OCI-LY7 (cell line): ENCODE measurements around the gene LHX6. TPM values are rescaled to one million over a fixed set of nuclear protein-coding genes. Genes with fewer than 3 reads are reported as not detected.

ENCODE experiments used
- BruUV-seq: library from RNA; stranded (reverse); fragments of 400-500 nt; replicated peaks from 2 replicates; lab custom pipeline; 2021; lab: Mats Ljungman, UMichigan
- CTCF ChIA-PET: fragments of 300-600 bp; sonication (Branson Sonifier 250); formaldehyde crosslinking; loops from one replicate; lab custom pipeline; 2022; ENCODE audit warnings: antibody characterized with exemption; ENCODE audit not compliant: unreplicated experiment; lab: Charles Lee
- POLR2A ChIA-PET: fragments of 300-600 bp; sonication (Branson Sonifier 250); formaldehyde crosslinking; loops from one replicate; lab custom pipeline; 2022; ENCODE audit warnings: antibody characterized with exemption; lab: Charles Lee
- DNase-seq: peaks from one replicate; pipeline ENCODE4 v3.0.0-alpha.2; 2015; ENCODE audit warnings: low spot score
- H2AFZ ChIP-seq: fragments of 200-600 bp; sonication (generic), shearing (Covaris generic); 2 replicates; pipeline ENCODE4 v1.6.1; 2014; ENCODE audit warnings: mild to moderate bottlenecking, antibody characterized with exemption, low read length, moderate library complexity
- H3K27ac ChIP-seq: fragments of 200-600 bp; sonication (generic); 2 replicates; pipeline ENCODE4 v1.5.1; 2014; ENCODE audit warnings: mixed run types, low read depth, mild to moderate bottlenecking, moderate library complexity, low read length, inconsistent platforms; ENCODE audit not compliant: poor library complexity, severe bottlenecking
- H3K36me3 ChIP-seq: fragments of 200-600 bp; sonication (generic); 2 replicates; pipeline ENCODE4 v1.6.1; 2014; ENCODE audit warnings: mild to moderate bottlenecking, antibody characterized with exemption, low read length, moderate library complexity, mixed read lengths; ENCODE audit not compliant: insufficient read depth
- H3K4me1 ChIP-seq: fragments of 200-600 bp; sonication (generic); 2 replicates; pipeline ENCODE4 v1.5.1; 2014; ENCODE audit warnings: mild to moderate bottlenecking, low read length; ENCODE audit not compliant: insufficient read depth, poor library complexity, severe bottlenecking
- H3K4me2 ChIP-seq: fragments of 200-600 bp; sonication (generic); 2 replicates; pipeline ENCODE4 v1.6.1; 2014; ENCODE audit warnings: mild to moderate bottlenecking, low read length
- H3K4me3 ChIP-seq: fragments of 200-600 bp; sonication (generic); 2 replicates; pipeline ENCODE4 v1.5.1; 2014; ENCODE audit warnings: mild to moderate bottlenecking, low read depth, low read length; ENCODE audit not compliant: poor library complexity, severe bottlenecking
- H3K79me2 ChIP-seq: fragments of 200-600 bp; sonication (generic); 2 replicates; pipeline ENCODE4 v1.6.1; 2016; ENCODE audit warnings: low read depth, mild to moderate bottlenecking, low read length, moderate library complexity, mixed read lengths; ENCODE audit not compliant: insufficient read depth
- H3K9me2 ChIP-seq: fragments of 200-600 bp; sonication (generic); 2 replicates; pipeline ENCODE4 v1.6.1; 2016; ENCODE audit warnings: mild to moderate bottlenecking, low read length, mixed read lengths; ENCODE audit not compliant: insufficient read depth
- H3K9me3 ChIP-seq: fragments of 200-600 bp; sonication (generic); 2 replicates; pipeline ENCODE4 v1.6.1; 2014; ENCODE audit warnings: mild to moderate bottlenecking, mixed run types, low read length, mixed read lengths
- H4K20me1 ChIP-seq: fragments of 200-600 bp; sonication (generic); 2 replicates; pipeline ENCODE4 v1.6.1; 2014; ENCODE audit warnings: mild to moderate bottlenecking, antibody characterized with exemption, low read length, moderate library complexity, mixed read lengths; ENCODE audit not compliant: insufficient read depth
- CTCF ChIP-seq: fragments of 200-600 bp; sonication (generic); conservative IDR thresholded peaks from 2 replicates; pipeline ENCODE4 v1.5.1; 2014; ENCODE audit warnings: mild to moderate bottlenecking, antibody characterized with exemption, low read length, moderate library complexity, mixed read lengths
- EZH2phosphoT487 ChIP-seq: fragments of 200-600 bp; sonication (generic); IDR thresholded peaks from 2 replicates; pipeline ENCODE4 v1.6.1; 2018; ENCODE audit warnings: low read depth, borderline replicate concordance, mild to moderate bottlenecking, mixed run types, antibody characterized with exemption, low read length, moderate library complexity, mixed read lengths
- intact Hi-C: fragments of 100-400 bp; cut with micrococcal nuclease; formaldehyde crosslinking; loops from one replicate; pipeline ENCODE4 v1.10.0; 2022; ENCODE audit not compliant: unreplicated experiment
- total RNA-seq, 2 experiments: library from RNA; depleted of rRNA in 1 of 2; stranded (reverse); fragments of >200 nt in 1 of 2; shearing (Covaris generic) in 1 of 2; gene quantifications; 2 replicates each; pipeline ENCODE4 v1.2.3, GENCODE V29; 2014 to 2022

Gene LHX6
- total RNA-seq, 2 experiments from 2014 or later, result not detected

- no TSS peak for BruUV-seq
- Histone ChIP-seq H2AFZ (no peak overlapping the region), H3K36me3 (no peaks in the 10 kb centered on the region), H3K9me3 (no peaks in the 10 kb centered on the region), H4K20me1 (no peaks in the 10 kb centered on the region), H3K79me2 (no peaks in the 10 kb centered on the region), H3K27ac (no peak overlapping the region), H3K4me3 (no peak overlapping the region), H3K9me2 (no peaks in the 10 kb centered on the region), H3K4me2 (no peak overlapping the region), H3K4me1 (no peaks in the 10 kb centered on the region)
- no peak for DNase-seq
- ChIA-PET POLR2A (no interaction called here), CTCF (no interaction called here)
- TF ChIP-seq CTCF (no peak), EZH2phosphoT487 (no peak)
- intact Hi-C loops, result no loop called here
These were observed 2.5 kb downstream of the LHX6 start for GRCh38 chr9:122226142-122226757.

GRCh38 chr9:122225312-122226141 is 3.2 kb downstream of the LHX6 start:
- TF ChIP-seq EZH2phosphoT487, result no peak
- no peak for TF ChIP-seq CTCF
- Histone ChIP-seq H3K27ac (no peak overlapping the region), H3K4me2 (no peak overlapping the region), H3K9me3 (no peaks in the 10 kb centered on the region), H2AFZ (no peak overlapping the region), H4K20me1 (no peaks in the 10 kb centered on the region), H3K4me3 (no peak overlapping the region), H3K9me2 (no peaks in the 10 kb centered on the region), H3K79me2 (no peaks in the 10 kb centered on the region), H3K4me1 (no peaks in the 10 kb centered on the region), H3K36me3 (no peaks in the 10 kb centered on the region)
- intact Hi-C loops, result no loop called here
- ChIA-PET CTCF (no interaction called here), POLR2A (no interaction called here)
- DNase-seq, result no peak
- no TSS peak for BruUV-seq

- no peaks in the 10 kb centered on the region for H3K9me2 ChIP-seq
- H3K4me3 ChIP-seq, result no peak overlapping the region
- DNase-seq, result no peak
- ChIA-PET POLR2A (no interaction called here), CTCF (no interaction called here)
- no peak overlapping the region for H3K27ac ChIP-seq
- intact Hi-C loops, result no loop called here
- no TSS peak for BruUV-seq
- TF ChIP-seq CTCF, result no peak
- H3K79me2 ChIP-seq, result no peaks in the 10 kb centered on the region
- H2AFZ ChIP-seq, result no peak overlapping the region
- H3K4me1 ChIP-seq, result no peaks in the 10 kb centered on the region
- no peaks in the 10 kb centered on the region for H3K36me3 ChIP-seq
- H3K9me3 ChIP-seq, result no peaks in the 10 kb centered on the region
- no peaks in the 10 kb centered on the region for H4K20me1 ChIP-seq
- H3K4me2 ChIP-seq, result no peak overlapping the region
These were observed 5.3 kb downstream of the LHX6 start for GRCh38 chr9:122223435-122223834.
